Left kidney (tissue), 2 donors: ENCODE results near the gene WDFY4. TPM values are rescaled to one million over a fixed set of nuclear protein-coding genes. Genes with fewer than 3 reads are reported as not detected.

Experiments
- DNase-seq: peaks from one replicate; pipeline ENCODE4 v3.0.0-alpha.2; 2013
- polyA plus RNA-seq: library from polyadenylated mRNA; unstranded; fragments of 120-200 nt; gene quantifications from one replicate; pipeline ENCODE4 v1.2.1, GENCODE V29; 2013; ENCODE audit not compliant: insufficient read length

Gene WDFY4
- polyA plus RNA-seq, 1 donor, result 2.1 TPM

DNA sequence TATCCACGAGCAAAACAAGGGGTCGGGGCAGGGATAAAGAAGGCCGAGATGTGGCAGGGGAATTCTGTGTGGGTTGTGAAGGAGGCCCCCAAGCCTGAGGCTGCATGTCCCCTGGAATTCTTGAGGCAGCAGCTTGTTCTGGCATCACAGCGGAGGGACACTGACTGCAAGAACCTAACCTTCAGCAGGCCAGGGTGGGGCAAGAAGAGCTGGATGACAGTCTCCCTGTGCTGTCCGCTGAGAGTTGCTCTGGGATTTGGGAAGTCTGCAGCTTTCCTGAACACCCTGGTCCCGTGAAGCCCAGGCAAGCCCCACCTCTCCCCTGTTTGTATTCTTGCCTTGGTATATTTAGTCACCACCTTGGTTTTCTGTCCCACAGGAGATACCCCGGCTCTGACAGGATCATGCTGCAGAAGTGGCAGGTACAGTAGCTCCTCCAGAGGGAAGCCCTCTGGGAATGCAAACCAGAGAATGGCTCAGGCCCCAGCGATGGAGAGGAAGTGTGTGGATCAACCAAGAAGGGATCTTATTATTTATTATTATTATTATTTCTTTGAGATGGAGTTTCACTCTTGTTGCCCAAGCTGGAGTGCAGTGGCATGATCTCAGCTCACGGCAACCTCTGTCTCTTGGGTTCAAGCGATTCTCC is 256.9 kb downstream of the WDFY4 start:
- DNase-seq, result no peak

DNA sequence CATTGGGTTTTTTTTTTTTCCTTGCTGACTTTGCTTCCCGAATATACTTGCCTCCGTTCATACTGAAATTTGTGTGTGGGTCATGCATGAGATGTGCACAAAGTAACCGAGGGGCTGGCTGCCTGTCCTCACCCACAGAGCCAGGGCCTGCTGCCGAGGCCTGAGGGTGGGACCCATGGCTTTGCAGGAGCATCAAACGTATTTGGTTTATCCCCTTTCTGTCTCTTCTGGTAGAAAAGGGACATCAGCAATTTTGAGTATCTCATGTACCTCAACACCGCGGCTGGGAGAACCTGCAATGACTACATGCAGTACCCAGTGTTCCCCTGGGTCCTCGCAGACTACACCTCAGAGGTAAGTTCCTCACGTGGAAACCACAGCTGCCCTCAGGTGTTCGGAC is 258.4 kb downstream of the WDFY4 start:
- no peak for DNase-seq

DNA sequence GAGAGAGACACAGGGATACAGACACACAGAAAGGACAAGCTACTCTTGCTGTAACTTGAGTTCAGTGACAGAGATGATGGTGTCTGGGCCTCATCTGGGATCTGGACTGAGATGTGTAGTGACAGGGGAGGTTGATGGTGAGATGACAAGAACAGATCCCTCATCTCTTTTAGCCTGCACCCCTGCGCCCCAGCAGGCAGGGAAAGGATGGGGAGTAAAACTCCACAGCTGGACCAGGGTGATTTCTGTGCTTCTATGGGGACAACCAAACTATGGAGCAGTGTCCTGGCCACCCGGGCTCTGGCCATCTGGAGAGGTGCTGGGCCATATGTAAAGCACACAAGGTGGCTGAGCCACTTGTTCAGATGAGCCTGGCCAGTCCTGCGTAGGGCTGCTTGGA is 259.5 kb downstream of the WDFY4 start:
- DNase-seq, result no peak

DNA sequence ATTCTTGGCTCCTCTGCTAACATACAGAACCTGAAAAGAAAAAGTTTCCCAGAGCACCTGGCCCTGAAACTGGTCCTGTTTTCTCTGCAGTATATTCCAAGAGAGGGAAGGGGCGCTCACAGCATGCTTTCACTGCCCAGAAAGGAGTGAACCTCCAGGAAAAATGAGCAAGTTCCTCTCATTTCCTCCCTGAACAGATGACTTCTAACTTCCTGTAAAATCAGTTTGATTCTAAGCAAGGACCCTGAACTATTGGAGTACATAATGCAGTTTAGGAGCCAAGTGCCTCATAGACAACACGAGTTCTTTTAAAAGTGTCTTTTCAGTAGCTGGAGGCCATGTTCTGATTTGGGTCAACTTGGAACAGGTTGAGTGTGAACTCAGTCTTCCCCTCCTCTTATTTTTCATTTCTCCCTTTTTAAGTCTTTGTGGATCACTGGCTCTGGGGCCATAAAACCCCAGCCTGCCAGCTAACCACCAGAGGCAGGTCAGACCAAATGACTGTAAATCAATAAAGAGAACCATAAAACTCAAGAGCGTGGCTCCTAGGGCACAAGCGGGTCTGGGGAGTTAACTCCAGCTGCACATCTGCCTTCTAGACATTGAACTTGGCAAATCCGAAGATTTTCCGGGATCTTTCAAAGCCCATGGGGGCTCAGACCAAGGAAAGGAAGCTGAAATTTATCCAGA is 260.9 kb downstream of the WDFY4 start:
- DNase-seq, result peak; percentile 31

DNA sequence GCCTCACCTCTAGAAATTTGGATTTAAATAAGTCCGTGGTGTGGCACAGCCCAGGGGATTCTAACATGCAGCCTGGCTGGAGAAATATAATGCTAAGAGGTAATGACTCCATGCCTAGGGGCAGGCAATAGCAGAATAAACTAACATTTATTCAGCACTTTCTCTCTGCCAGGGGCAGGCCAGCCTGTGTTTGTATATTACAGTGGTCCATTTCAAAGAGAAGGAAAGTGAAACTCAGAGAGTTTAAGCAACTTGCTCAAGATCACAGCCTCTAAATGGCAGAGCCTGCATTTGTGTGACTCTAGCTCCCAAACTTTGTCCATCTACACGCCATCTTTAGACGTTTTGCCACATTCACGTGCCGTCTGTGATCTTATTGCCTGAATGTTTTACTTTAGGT is 261.7 kb downstream of the WDFY4 start:
- DNase-seq, result no peak

DNA sequence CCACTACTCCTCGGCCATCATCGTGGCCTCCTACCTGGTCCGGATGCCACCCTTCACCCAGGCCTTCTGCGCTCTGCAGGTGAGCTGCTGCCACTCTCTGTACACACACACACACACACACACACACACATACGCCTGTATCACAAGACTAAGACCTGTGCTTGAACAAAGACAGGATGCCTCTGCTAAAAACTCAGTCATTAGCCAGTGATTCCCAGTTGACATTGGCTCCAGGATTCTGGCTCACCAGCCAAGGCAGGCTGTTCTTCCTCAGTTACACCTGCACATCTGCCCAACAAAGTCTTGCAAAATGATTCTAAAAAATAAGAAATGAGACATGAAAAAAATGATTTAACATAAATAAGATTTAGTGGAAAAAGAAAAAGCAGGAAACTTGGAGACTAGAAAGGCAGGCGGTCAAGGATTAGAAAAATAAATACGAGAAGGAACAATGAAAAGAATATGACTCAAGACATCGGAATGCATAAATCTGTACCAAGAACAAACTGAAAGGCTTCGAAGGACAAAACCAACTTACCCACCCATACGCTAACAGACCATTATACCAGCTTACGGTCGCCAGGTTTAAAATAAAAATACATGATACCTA is 262.3 kb downstream of the WDFY4 start:
- no peak for DNase-seq

DNA sequence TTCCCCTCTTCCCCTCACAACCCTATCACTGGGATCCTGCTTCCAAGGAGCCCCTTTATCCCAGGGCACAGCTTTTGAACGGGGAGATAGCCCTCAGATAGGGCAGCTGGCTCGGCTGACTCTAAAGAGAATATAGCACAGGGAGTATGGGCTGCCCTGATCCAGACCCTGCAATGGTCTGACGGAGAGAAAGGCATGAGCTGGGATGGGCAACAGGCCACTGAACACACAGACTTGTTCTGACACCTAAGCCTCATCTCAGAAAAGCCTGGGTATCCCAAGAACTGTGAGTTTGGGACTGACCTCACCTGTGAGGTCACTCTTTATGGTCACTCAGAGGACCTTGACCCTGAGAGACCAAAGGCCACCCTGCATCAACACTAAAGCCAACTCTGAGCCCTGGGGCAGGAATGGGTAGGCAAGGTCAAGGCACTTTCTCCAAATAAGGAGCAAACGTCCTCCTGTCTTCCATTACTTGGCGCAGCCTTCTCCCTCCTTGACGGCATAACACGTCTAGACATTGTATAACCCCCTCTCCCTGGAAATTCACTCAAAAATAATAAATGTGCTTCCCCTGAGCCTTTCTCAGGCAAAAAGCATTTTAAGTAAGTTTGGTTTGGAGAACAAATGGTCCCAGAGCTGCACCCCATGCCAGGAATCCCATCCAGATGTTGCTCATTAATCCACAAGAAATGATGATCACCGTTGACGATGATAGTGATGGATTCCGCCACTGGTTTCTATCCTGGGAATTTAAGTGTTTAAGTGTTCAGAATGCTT is 263.2 kb downstream of the WDFY4 start:
- no peak for DNase-seq

DNA sequence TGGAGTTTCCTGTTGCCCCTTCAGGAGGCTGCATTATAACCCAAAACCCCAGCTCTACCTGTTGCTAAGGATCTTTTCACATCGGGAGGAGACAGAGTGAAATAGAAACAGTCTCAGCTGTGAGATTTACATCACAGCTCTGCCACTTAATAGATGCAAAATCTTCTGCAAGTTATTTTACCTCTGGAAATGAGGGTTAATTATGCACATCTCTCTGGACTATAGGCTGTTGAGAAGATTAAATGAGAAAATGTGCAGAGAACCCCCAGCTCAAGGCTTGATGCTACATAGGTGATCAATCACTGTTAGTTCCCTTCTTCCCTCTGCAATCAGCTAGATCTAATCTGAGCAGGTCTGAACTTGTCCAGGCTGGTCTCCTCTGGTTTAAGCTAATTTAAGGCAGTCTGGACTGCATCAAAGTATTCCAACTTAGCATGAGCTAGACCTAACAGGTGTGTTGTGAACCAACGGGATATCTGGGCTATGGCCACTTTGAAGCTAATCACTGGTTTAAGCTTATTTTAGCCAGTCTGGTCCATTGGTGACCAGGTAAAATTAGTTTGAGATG is 263.9 kb downstream of the WDFY4 start:
- DNase-seq, result no peak

DNA sequence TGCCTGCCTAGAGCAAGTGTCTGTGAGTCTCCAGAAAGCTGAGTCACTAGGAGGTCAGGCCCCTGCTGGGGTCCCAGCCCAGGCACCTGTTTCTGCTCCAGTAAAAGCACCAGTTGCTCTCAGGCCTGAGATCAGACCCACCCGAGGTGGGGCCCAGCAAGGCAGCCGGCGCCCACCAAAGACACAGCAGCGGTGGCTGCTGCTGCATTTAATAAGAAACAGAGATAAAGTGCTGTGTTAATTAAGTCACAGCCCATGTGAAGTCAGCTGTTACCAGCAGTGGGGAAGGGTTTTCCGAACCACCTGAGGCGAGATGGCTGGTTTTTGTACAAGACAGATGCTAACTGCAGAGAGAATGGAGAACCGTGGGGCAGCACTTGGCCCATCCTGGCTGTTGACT is 267.0 kb downstream of the WDFY4 start:
- no peak for DNase-seq

DNA sequence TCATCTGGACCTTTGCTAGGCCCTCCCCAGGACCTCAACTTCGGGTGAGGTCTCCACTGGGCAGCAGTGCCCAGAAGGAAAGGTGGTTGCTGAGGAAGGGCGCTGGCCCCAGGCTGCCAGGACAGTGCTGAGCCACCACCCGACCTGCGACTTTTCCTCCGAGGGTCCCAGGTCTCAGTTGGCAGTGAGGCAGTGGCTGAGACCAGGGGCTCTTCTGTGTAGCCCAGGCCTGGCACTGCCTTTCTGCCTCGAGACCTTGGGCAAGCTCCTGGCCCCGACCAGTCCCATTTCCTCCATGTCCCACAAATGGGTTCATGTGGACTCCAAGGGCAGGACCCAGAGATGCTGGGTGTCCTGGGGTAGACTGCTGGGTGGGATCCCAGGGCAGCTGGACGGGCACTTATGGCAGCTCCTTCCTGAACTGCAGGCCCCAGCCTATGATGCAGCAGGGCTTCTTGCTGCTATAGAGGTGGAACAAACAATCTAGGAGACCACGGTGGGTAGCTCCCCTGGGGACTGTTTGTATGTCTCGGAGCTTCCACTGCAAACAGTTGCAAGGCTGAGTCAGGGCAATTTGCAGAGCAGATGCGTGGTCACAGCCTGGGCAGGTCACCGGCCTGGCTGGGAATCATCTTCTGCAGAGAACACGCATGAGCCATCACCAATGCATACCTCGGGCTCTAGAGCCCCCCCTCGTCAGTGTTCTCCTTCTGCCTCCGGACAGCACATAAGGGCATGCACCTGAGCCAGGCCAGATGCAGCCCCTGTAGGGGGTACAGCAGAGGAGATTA is 272.9 kb downstream of the WDFY4 start:
- DNase-seq, result no peak

DNA sequence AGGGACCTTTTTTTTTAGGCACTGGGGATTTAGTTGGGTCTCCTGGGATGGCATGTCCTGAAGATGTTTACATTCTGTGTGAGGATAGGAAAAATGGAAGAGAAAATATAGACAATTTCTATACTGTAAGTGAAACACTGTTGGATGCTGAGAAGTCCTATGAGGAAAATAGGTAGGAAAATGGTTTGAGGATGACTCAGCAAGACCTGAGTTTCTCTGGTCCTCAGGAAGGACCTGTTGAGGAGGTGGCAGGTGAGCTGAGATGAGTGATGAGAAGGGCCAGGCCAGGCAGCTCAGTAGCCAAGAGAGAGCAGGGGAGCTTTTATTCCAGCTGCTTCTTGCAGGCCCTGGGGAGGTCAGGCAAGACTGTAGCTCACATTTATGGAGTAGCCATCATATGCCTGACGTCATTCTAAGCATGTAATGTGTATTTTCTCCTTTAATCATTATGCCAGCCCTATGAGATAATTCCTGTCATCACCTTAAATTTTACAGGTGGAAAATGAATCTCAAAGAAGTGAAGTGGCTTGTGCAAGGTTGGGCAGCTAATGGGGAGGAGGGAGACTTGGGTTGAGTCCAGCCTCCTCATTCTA is 274.0 kb downstream of the WDFY4 start:
- no peak for DNase-seq

DNA sequence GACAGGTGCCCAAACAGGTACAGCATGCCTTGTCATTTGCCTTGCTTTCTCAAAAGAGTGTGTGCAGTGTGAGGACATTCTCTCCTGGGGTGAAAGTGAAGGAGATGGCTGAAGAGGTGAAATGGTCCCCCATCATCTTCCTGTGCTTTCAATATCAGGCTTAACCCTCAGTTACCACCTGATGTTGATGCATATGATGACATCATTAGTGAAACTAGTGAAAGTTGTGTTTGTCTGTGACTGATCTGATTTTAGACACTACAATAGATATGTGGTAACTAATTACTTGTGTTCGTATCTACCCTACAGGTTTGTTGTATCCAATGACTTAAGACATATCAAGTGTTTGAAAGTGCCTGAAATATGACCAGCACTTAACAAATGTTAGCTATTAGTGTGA is 279.4 kb downstream of the WDFY4 start:
- DNase-seq, result no peak

DNA sequence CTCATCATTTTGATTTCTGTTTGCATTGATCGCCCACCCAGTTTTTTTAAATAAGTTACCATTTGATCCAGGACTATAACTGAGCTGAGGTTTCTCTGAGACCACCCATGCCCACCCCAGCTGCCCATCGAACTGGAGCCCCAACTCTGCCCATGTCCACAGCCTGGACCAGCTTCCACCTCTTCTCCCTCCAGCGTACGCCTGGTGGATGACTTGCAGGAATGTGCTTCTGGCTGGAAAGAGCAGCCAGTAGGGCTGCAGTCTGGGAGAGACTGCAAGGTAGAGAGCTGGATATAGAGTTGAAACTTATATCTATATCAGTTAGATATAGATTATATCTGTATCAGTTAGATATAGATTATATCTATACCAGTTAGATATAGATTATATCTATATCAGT is 280.8 kb downstream of the WDFY4 start:
- DNase-seq, result no peak

DNA sequence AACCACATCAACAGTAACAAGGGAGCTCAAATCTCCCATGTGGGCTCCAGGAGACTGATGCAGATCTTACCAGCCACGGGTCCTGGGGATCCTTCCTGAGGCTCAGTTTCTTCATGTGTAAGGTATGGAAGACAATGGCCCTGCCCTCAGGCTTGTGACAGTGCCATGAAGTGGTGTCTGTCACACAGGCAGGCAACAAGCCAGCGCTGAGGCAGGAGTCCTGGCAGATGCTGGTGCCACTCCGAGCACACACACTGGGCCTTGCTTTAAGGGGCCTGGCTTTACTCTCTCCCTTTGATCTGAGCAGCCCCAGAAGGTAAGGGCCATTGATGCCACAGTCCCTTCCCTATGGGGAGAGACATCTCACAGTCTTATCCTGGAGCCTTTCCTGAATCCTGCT is 283.4 kb downstream of the WDFY4 start:
- DNase-seq, result no peak

DNA sequence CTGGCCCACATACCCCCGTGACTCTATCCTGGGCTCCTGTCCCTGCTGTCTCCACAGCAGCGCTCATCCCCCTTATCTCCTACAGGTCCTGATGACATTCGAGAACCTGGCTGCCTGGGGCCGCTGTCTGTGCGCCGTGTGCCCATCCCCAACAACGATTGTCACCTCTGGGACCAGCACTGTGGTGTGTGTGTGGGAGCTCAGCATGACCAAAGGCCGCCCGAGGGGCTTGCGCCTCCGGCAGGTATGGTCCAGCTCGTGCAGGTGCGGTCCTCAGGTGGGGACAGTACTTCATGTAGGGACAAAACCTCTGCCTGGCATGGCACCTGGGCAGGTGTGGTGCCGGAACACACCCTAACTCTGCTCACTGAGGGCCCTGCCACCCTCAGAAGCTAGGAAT is 285.4 kb downstream of the WDFY4 start:
- DNase-seq, result no peak

DNA sequence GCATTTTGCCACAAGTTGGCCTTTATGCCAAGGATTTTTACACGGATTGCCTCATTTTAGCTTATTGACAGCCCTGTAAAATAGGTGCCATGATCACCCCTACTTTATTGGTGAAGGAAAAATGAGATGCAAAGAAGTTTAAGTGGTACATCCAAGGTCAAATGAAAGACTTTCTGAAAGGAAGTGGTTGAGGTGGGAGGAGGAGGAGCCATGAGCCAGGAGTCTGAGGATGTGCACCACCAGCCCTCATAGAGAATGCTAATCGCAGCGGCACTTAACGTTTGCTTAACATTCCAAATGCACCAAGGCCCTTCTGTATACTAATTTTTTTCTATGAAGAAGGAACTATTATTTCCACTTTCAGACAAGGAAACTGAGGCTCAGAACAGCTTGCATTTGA is 286.0 kb downstream of the WDFY4 start:
- no peak for DNase-seq

DNA sequence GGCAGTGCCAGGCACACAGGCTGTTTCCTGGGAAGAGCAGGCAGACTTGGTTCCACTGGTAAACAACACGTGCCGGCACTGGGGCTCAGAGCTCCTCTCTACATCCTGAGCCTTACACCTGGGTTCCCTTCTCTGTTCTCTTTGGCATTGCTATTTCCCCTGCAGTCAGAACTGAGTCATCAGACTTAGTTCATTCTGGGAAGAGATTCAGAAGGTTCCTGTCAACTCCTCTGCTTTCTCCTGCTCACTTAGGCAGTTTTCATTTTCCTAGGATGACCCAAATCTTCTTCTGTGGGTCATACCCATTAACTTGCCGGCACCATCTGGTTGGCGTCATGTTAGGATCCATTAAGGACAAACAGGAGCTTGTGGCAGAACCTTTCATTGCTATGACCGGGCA is 288.4 kb downstream of the WDFY4 start:
- DNase-seq, result no peak

DNA sequence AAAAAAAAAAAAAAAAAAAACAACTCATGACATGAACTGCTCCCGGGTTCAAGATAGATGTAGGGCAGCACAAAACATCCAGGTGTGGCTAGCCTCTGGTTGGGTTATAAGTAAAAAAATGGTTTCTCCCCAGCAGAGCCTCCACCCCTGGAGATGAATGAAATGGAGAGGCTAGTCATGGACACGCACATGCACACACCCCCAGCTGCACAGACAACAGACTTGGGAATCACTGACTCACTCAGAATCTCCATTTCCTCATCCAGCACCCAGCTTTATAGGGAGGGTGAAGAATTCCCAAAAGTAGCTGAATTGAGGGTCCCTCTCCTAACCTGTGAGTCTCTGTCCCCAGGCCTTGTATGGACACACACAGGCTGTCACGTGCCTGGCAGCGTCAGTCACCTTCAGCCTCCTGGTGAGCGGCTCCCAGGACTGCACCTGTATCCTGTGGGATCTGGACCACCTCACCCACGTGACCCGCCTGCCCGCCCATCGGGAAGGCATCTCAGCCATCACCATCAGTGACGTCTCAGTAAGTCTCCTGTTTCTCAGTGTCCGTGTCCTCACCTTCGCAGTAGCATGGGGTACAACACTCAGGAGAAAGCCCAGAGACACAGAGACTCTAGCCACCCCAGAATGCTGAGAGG is 290.0 kb downstream of the WDFY4 start:
- DNase-seq, result no peak

DNA sequence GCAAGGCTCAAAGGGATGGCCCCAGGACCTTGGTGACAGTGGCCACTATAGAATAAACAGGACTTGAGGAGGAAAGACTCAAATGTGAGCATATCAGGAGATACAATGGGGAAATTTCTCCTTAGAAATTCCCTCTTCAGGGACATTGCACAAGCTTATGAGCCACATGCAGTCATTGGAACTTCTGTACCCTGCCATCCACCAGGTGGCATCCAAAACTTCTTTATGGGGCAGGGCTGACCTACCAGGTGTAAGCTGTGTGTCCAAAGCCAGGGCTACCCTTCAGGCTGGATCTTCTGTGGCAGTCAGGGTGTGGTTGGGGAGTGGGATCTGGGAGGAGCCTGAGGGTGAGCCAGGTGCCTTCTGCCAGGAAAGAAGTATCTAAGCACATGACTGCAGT is 291.5 kb downstream of the WDFY4 start:
- DNase-seq, result no peak

DNA sequence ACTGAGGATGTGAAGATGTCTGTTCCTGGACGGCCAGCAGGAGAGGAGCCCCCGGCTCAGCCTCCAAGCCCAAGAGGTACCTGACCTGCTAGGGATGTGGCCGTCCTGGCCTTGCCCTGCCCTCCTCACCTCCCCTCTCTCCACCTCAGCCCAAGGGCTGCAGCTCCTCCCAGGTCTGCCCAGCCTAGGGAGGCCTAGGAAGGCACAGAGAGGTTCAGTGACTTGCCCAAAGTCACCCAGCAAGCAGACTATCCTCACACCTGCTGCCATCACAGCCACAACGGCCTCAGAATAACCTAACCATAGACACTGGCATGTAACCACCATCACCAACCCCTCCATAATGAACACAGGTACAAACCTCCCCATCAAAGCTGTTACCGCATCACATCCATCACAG is 293.6 kb downstream of the WDFY4 start:
- DNase-seq, result no peak
